Astrocyte of the spinal cord (primary cell): ENCODE measurements around the gene GYG2.

Experiments used
- DNase-seq: peaks from one replicate; pipeline ENCODE4 v3.0.0; 2011; ENCODE audit warnings: low read depth, low spot score
- H3K4me3 ChIP-seq: 2 replicates; pipeline ENCODE4 v1.5.1; 2011; ENCODE audit warnings: low read depth, mild to moderate bottlenecking, low read length, moderate library complexity
- CTCF ChIP-seq: IDR thresholded peaks from 2 replicates; pipeline ENCODE4 v1.5.1; 2012; ENCODE audit warnings: low read depth, mild to moderate bottlenecking, low read length, inconsistent platforms
- in situ Hi-C: cut with HindIII; loops from 2 replicates; pipeline ENCODE4 v1.10.0; 2017; ENCODE audit warnings: low sequenced_read_pairs

Gene GYG2

DNA sequence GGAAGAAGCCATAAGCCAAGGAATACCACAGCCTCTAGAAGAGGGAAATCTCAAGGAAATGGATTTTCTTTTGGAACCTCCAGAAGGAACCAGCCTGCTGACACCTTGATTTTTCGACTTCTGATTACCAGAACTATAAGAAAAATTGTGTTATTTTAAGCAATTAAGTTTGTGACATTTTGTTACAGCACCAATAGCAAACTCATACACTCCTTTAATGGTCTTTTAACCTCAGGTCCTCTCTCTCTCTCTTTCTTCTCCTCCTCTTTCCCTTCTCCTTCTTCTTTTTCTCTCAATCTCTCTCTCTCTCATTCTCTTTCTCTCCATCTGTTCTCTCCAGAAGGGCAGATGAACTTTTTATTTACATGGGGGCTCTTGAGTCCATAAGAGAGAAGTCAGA is 74.1 kb downstream of the GYG2 start:
- no peak overlapping the region for H3K4me3 ChIP-seq
- no peak for DNase-seq
- in situ Hi-C loops: no loop called here
- no peak for TF ChIP-seq CTCF

DNA sequence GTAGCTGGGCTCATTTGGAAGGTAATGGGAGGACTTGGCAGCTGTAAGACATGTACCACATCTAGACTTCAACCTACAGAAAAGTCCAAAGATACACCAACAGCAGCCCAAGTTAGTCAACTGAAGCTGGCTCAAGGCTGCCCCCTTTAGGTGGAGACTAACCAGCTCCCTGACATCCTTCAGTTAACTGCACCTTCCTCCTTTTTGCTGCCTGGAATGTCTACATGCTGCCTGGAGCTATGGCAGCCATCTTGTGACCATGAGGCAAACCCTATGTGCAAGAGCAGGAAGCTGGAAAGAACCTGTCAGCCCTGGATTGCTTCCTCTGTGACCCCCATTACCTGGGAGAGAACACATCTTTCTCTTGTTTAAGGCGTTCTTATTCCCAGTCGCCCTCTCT is 74.6 kb downstream of the GYG2 start:
- DNase-seq: no peak
- H3K4me3 ChIP-seq: no peak overlapping the region
- in situ Hi-C loops: no loop called here
- peak; percentile 17 for TF ChIP-seq CTCF

DNA sequence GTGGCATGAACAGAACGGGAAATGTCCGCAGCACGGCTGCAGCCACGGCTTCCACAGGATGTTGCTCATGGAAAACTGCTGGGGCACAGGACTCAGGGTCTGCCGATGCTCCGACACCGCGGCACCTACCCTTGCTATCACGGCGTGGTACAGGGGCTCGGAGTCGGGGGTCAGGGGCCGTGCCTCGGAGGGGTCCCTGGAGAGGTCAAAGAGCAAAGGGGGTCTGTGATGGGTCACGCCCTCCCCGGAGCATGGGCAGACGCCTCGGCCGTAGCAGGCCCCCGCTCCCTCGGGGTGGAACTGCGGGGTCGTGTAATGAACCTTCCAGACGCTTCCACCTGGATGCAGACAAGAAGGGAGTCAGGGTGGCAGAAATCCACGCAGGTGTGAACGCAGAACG is 78.6 kb downstream of the GYG2 start:
- H3K4me3 ChIP-seq: no peak overlapping the region
- in situ Hi-C loops: no loop called here
- no peak for TF ChIP-seq CTCF
- no peak for DNase-seq

DNA sequence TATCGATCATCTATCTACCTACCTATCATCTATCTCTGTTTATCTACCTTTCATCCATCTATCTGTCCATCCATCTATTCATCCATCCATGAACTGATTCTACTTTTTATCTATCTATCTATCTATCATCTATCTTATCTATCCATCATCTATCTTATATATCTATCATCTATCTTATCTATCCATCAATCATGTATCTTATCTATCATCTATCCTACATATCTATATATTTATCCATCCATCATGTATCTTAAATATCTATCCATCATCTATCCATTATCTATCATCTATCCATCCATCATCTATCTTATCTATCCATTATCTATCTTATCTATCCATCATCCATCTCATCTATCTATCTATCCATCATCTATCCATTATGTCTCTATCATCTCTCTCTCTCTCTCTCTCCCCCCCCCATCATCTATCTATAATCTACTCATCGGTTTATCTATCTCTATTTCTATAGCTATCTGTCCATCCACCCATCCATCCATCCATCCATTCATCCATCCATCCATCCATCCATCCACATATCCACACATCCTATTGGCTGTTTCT is 79.5 kb downstream of the GYG2 start:
- TF ChIP-seq CTCF: no peak
- DNase-seq: no peak
- no peak overlapping the region for H3K4me3 ChIP-seq
- in situ Hi-C loops: no loop called here

DNA sequence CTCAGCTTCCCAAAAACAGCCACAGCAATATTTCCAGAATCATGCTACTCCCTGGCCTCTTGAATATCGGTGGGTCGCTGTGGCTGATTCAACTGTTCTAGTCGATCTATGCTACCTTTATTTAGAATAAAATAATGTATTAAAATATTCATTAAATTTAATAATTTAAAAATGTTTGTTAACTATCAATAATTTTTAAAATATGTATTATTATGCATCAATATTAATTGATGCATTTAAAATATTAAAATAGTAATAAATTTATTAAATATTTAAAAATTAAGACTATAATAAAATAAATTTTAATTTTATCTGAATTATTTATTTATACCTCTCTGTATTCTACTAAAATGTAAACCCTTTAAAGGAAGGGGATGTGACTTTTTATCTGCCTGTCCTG is 81.4 kb downstream of the GYG2 start:
- TF ChIP-seq CTCF: no peak
- in situ Hi-C loops: no loop called here
- H3K4me3 ChIP-seq: no peak overlapping the region
- no peak for DNase-seq

GRCh38 chrX:2913118-2913517 is 84.4 kb downstream of the GYG2 start:
- no peak for DNase-seq
- in situ Hi-C loops: no loop called here
- no peak overlapping the region for H3K4me3 ChIP-seq
- no peak for TF ChIP-seq CTCF

- no peak for TF ChIP-seq CTCF
- no peak overlapping the region for H3K4me3 ChIP-seq
- in situ Hi-C loops: no loop called here
- no peak for DNase-seq
These were observed 89.0 kb downstream of the GYG2 start for GRCh38 chrX:2917767-2918166.
